Measurements from ENCODE around the gene MTHFD1. TPM values are rescaled to one million over a fixed set of nuclear protein-coding genes. Genes with fewer than 3 reads are reported as not detected.

Gene MTHFD1
- 21.9 and 31.2 TPM in 2 replicates for total RNA-seq

DNA sequence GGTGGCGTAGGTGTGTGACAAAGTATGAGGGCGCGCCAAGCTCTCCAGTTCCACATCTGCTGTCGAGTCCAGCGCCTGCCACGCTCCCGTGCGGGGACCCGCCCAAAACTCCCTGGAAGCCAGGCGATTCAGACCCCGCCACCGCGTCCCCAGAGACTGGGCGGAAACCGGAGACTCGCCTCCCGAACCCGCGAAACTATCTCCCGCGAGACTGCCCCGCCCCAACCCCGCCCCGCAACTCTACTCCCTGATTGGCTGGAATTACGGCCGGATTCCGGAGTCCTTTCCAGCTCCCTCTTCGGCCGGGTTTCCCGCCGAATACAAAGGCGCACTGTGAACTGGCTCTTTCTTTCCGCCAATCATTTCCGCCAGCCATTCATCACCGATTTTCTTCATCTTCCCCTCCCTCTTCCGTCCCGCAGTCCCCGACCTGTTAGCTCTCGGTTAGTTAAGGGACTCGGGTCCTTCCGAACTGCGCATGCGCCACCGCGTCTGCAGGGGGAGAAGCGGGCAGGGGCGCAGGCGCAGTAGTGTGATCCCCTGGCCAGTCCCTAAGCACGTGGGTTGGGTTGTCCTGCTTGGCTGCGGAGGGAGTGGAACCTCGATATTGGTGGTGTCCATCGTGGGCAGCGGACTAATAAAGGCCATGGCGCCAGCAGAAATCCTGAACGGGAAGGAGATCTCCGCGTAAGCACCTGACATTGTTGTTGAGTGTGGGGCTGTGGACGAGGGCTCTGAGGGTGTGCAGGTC, at the start of gene MTHFD1:
TSS of gene MTHFD1 (plus strand) at position 572 of the 751 bp plus-strand sequence. CDS start at position 647, 75 bp downstream.

DNA sequence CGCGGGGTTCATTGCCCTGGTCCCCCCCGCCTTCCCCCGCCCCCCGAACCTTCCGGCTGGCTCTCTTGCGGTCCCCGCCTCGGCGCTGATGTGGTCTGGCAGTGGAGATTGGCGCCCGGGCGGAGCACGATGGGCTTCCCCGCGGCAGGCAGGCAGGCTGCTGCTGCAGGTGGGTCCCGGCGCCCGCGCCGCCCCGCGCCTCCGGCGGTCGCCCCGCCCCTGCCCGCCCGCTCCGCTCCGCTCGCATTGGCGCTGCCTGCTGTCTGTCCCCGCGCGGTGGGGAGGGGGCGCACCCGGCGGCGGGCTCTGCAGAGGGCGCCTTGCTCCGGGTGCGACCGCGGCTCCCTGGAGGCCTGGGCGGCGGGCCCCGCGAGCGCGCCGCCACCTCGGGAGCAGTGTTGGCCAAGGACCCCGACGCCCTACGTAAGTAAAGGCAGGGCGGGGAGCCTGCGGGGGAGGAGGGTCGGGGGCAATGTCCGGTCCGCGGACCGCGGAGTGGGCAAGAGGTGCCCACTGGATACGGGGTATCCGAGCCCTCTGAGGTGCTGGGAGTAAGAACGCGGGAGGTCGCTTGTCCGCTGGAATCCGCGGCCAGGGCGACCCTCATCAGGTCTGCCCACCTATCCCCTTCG, 77.2 kb downstream of the MTHFD1 start, which contains the start of gene AKAP5:
TSS of gene AKAP5 (plus strand) at position 309 of the 632 bp plus-strand sequence. CDS start 2,896 bp downstream, outside the sequence.

DNA sequence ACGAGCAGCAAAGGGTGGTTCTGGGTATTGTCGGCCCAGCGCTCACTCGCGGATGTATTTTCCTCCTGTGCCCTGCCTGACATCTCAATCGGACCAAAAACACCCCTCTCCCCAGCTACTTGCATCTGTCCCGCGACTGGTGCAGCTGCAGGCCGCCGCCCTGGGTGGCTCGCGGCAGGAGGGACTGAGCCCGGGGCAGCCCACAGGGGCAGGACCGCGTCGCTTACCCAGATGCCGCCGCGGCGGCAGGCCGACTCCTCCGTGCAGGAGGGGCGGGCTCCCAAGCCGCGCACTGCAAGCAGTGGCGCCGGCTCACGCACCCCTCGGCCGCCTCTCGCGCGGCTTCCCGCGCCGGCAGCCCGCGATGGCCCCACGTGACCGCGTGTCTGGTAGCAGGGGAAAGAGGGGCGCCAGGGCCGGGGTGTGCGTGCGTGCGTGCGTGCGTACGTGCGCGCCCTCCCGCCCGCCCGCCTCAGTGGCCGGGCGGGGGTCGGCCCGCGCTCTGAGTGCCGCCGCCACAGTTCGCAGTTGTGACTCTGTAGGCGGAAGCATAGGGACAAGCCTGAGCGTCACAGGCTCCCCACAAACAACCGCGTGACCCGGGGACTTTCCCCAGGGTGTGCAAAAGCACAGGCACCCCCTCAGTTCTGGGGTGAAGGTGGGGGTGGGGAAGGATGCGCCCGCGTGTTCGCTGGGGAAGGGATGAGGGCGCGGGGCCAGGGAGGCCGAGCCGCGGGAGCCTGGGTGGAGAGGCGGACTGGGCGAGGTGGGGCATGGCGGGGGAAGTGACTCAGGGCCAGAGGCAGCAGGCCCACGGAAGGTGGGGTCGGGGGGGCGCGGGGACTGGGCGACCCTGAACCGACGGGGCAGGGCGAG, 115.5 kb downstream of the MTHFD1 start, which contains the start of gene ZBTB25:
TSS of gene ZBTB25 (minus strand) at position 405 of the 876 bp plus-strand sequence. CDS start 13,305 bp downstream, outside the sequence.

DNA sequence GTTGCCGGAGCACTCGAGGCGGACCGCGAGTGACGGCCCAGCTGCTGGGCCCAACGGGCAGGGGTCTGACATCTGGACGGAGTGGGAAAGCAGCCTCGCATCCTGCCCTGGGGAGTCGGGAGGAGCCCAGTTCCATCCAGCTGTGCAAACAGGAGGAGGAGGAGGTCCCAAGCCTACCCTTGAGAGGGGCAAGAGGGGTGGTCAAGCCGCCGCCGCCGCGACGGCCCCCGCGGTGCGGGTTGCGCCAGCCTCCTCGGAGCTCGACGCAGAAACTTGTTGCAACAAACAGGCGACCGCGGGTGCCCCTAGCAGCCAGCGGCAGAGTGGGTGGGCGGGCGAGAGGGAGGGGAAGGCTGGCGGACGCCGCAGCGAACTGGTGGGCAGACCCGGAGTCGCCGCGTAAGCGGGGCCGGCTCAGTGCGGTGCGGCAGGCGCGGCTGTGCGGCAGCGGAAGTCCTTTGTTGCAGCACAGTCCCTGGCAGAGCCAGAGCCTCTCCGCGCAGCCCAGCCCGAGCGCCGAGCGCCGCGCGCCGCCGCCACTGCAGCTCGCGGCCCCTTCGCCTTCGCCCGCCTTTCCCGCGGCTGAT, 116.2 kb downstream of the MTHFD1 start, which contains the start of gene ZBTB1:
TSS of gene ZBTB1 (plus strand) at position 461 of the 587 bp plus-strand sequence. CDS start 16,735 bp downstream, outside the sequence.

Other genes starting within 250 kb of the MTHFD1 start
- gene ESR2, start 94.0 kb upstream of the MTHFD1 start, total RNA-seq: 0.26 TPM in 1 of 2 replicates, not detected in the other
- gene AKAP5, start 77.1 kb downstream of the MTHFD1 start, total RNA-seq: 0.09 and 0.70 TPM in 2 replicates
- 3.5 and 5.0 TPM in 2 replicates for gene ZBTB25, start 115.5 kb downstream of the MTHFD1 start, total RNA-seq
- gene ZBTB1, start 116.4 kb downstream of the MTHFD1 start, total RNA-seq: 23.8 and 33.4 TPM in 2 replicates
- 4.8 and 23.0 TPM in 2 replicates for gene HSPA2, start 152.4 kb downstream of the MTHFD1 start, total RNA-seq
- not detected in 2 replicates for gene PPP1R36, start 161.6 kb downstream of the MTHFD1 start, total RNA-seq